Panc1 (cell line): ENCODE data around the gene ZNF543. TPM values are rescaled to one million over a fixed set of nuclear protein-coding genes. Genes with fewer than 3 reads are reported as not detected.

Source experiments
- ATAC-seq: fragments of 200-7000 bp; cut with Tn5 transposase; 2 replicates; pipeline ENCODE4 v1.9.1; 2020; ENCODE audit warnings: mild to moderate bottlenecking, moderate library complexity
- BruUV-seq: library from RNA; stranded (reverse); fragments of 400-500 nt; replicated peaks from 2 replicates; lab custom pipeline; 2021; lab: Mats Ljungman, UMichigan
- CTCF ChIA-PET: fragments of 300-600 bp; sonication (Branson Sonifier 250); formaldehyde crosslinking; loops from one replicate; lab custom pipeline; 2022; ENCODE audit warnings: antibody characterized with exemption; lab: Charles Lee
- POLR2A ChIA-PET: fragments of 300-600 bp; sonication (Branson Sonifier 250); formaldehyde crosslinking; loops from one replicate; lab custom pipeline; 2022; ENCODE audit warnings: antibody characterized with exemption; lab: Charles Lee
- DNase-seq: peaks from one replicate; pipeline ENCODE4 v3.0.0-alpha.2; 2010; ENCODE audit warnings: low read depth, low spot score
- H3K27ac ChIP-seq: 2 replicates; pipeline ENCODE4 v1.5.1; 2011; ENCODE audit warnings: mild to moderate bottlenecking, low read length, inconsistent platforms
- H3K27me3 ChIP-seq: fragments of 200-500 bp; sonication (Bioruptor generic); 2 replicates; pipeline ENCODE4 v1.6.0; 2014; ENCODE audit warnings: low read length, inconsistent platforms; ENCODE audit not compliant: control insufficient read depth, insufficient read depth
- H3K36me3 ChIP-seq: fragments of 200-500 bp; sonication (Bioruptor generic); 2 replicates; pipeline ENCODE4 v1.5.1; 2014; ENCODE audit warnings: inconsistent platforms, mild to moderate bottlenecking, low read length, moderate library complexity; ENCODE audit not compliant: control insufficient read depth, insufficient read depth
- H3K4me1 ChIP-seq: 2 replicates; pipeline ENCODE4 v1.5.1; 2011; ENCODE audit warnings: inconsistent platforms, mild to moderate bottlenecking, low read length, moderate library complexity; ENCODE audit not compliant: control insufficient read depth, insufficient read depth
- H3K4me3 ChIP-seq, 2 experiments: 2 replicates each; pipeline ENCODE4 v1.5.1; 2011 to 2012; ENCODE audit warnings: low read depth in 2 of 2, low read length in 2 of 2, mild to moderate bottlenecking in 2 of 2, inconsistent platforms in 1 of 2, moderate library complexity in 1 of 2
- H3K9me3 ChIP-seq: fragments of 200-500 bp; sonication (Bioruptor generic); 2 replicates; pipeline ENCODE4 v1.5.1; 2014; ENCODE audit warnings: low read depth, mild to moderate bottlenecking, inconsistent platforms, low read length, moderate library complexity; ENCODE audit not compliant: control insufficient read depth, insufficient read depth
- POLR2AphosphoS5 ChIP-seq: IDR thresholded peaks from 2 replicates; pipeline ENCODE4 v1.6.1; 2012; ENCODE audit warnings: mild to moderate bottlenecking, low read depth, low read length, moderate library complexity
- SIN3A ChIP-seq: IDR thresholded peaks from 2 replicates; pipeline ENCODE4 v1.6.1; 2012; ENCODE audit warnings: low read depth, mild to moderate bottlenecking, low read length, moderate library complexity, borderline replicate concordance; ENCODE audit not compliant: insufficient read depth
- TCF7L2 ChIP-seq: IDR thresholded peaks from 2 replicates; pipeline ENCODE4 v1.6.1; 2011; ENCODE audit warnings: mild to moderate bottlenecking, low read depth, low read length, inconsistent platforms
- in situ Hi-C: cut with HindIII; loops from 2 replicates; pipeline ENCODE4 v1.10.0; 2016; ENCODE audit warnings: low sequenced_read_pairs, low pct_unique_long_range_greater_than_20kb
- intact Hi-C: fragments of 100-400 bp; cut with micrococcal nuclease; formaldehyde crosslinking; loops from one replicate; pipeline ENCODE4 v1.10.0; 2022; ENCODE audit not compliant: unreplicated experiment
- total RNA-seq: library from RNA; stranded (reverse); gene quantifications from one replicate; pipeline ENCODE4 v1.2.1, GENCODE V29; 2021; ENCODE audit not compliant: unreplicated experiment
- TF ChIP-seq, protein P1 (sequence below): fragments of 450-650 bp; IDR thresholded peaks from 2 replicates; pipeline ENCODE4 v1.5.1; 2017; ENCODE audit warnings: mild to moderate bottlenecking
- TF ChIP-seq, protein P2 (sequence below), 2 experiments: IDR thresholded peaks; 2 replicates each; pipeline ENCODE4 v1.6.1; 2011 to 2012; ENCODE audit warnings: low read depth in 2 of 2, control low read depth in 1 of 2, low read length in 1 of 2, mild to moderate bottlenecking in 1 of 2, moderate library complexity in 1 of 2; ENCODE audit not compliant: insufficient read depth in 1 of 2

The ZNF543 gene
- total RNA-seq, 1 experiment from 2014 or later: 10.8 TPM

- Histone ChIP-seq H3K36me3 (no peaks in the 10 kb centered on the region; the same call in 1 of the 2 replicates), H3K4me3 (no peak overlapping the region), H3K27me3 (no peaks in the 10 kb centered on the region), H3K27ac (no peak overlapping the region), H3K4me1 (no peaks in the 10 kb centered on the region), H3K9me3 (peaks cover 12% of the 10 kb centered on the region; the same call in 1 of the 2 replicates)
- CTCF ChIA-PET: no interaction called here
- in situ Hi-C loops (no loop called here), intact Hi-C loops (no loop called here)
- POLR2A ChIA-PET: no interaction called here
- TF ChIP-seq SIN3A (no peak), POLR2AphosphoS5 (no peak), TCF7L2 (no peak)
- TF ChIP-seq, protein P1, sequence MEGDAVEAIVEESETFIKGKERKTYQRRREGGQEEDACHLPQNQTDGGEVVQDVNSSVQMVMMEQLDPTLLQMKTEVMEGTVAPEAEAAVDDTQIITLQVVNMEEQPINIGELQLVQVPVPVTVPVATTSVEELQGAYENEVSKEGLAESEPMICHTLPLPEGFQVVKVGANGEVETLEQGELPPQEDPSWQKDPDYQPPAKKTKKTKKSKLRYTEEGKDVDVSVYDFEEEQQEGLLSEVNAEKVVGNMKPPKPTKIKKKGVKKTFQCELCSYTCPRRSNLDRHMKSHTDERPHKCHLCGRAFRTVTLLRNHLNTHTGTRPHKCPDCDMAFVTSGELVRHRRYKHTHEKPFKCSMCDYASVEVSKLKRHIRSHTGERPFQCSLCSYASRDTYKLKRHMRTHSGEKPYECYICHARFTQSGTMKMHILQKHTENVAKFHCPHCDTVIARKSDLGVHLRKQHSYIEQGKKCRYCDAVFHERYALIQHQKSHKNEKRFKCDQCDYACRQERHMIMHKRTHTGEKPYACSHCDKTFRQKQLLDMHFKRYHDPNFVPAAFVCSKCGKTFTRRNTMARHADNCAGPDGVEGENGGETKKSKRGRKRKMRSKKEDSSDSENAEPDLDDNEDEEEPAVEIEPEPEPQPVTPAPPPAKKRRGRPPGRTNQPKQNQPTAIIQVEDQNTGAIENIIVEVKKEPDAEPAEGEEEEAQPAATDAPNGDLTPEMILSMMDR: no peak
- TF ChIP-seq, protein P2, sequence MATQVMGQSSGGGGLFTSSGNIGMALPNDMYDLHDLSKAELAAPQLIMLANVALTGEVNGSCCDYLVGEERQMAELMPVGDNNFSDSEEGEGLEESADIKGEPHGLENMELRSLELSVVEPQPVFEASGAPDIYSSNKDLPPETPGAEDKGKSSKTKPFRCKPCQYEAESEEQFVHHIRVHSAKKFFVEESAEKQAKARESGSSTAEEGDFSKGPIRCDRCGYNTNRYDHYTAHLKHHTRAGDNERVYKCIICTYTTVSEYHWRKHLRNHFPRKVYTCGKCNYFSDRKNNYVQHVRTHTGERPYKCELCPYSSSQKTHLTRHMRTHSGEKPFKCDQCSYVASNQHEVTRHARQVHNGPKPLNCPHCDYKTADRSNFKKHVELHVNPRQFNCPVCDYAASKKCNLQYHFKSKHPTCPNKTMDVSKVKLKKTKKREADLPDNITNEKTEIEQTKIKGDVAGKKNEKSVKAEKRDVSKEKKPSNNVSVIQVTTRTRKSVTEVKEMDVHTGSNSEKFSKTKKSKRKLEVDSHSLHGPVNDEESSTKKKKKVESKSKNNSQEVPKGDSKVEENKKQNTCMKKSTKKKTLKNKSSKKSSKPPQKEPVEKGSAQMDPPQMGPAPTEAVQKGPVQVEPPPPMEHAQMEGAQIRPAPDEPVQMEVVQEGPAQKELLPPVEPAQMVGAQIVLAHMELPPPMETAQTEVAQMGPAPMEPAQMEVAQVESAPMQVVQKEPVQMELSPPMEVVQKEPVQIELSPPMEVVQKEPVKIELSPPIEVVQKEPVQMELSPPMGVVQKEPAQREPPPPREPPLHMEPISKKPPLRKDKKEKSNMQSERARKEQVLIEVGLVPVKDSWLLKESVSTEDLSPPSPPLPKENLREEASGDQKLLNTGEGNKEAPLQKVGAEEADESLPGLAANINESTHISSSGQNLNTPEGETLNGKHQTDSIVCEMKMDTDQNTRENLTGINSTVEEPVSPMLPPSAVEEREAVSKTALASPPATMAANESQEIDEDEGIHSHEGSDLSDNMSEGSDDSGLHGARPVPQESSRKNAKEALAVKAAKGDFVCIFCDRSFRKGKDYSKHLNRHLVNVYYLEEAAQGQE (IDR thresholded peaks at IDR 0.05; ENCODE audit: insufficient read depth in 1 of 2, low read depth in 2 of 2, low read length in 1 of 2): no peak
- BruUV-seq: no TSS peak
- DNase-seq (no peak), ATAC-seq (no peak)
Measured at GRCh38 chr19:57308514-57308913, 11.8 kb upstream of the ZNF543 start.

GRCh38 chr19:57310792-57311191 lies 9.5 kb upstream of the ZNF543 start:
- no TSS peak for BruUV-seq
- H3K27ac ChIP-seq: no peak overlapping the region
- no peaks in the 10 kb centered on the region for H3K4me1 ChIP-seq
- in situ Hi-C loops: no loop called here
- DNase-seq (no peak), ATAC-seq (0 out of 2 replicates have a peak, but pooled peaks have one; percentile 57)
- POLR2A ChIA-PET: interaction anchor here (0.5 kb wide), 1 partner anchor 516 kb away, joined by 7 read pairs; no protein-coding TSS in a partner anchor
- TF ChIP-seq TCF7L2: no peak
- no peak for TF ChIP-seq POLR2AphosphoS5
- H3K9me3 ChIP-seq: peaks cover 12% of the 10 kb centered on the region; the same call in 1 of the 2 replicates
- H3K36me3 ChIP-seq: no peaks in the 10 kb centered on the region
- H3K27me3 ChIP-seq: no peaks in the 10 kb centered on the region
- CTCF ChIA-PET: no interaction called here
- intact Hi-C loops: no loop called here
- H3K4me3 ChIP-seq: no peak overlapping the region

GRCh38 chr19:57314146-57314545 lies 6.1 kb upstream of the ZNF543 start:
- H3K4me1 ChIP-seq: no peaks in the 10 kb centered on the region
- intact Hi-C loops: no loop called here
- no peak overlapping the region for H3K4me3 ChIP-seq
- H3K27me3 ChIP-seq: peaks cover 3% of the 10 kb centered on the region; the same call in 1 of the 2 replicates
- ChIA-PET CTCF (no interaction called here), POLR2A (no interaction called here)
- no peaks in the 10 kb centered on the region for H3K9me3 ChIP-seq
- no peak overlapping the region for H3K27ac ChIP-seq
- ATAC-seq (no peak), DNase-seq (no peak)
- H3K36me3 ChIP-seq: no peaks in the 10 kb centered on the region
- in situ Hi-C loops: no loop called here
- TF ChIP-seq POLR2AphosphoS5: no peak
- TF ChIP-seq, protein P2 (IDR thresholded peaks at IDR 0.05; ENCODE audit: insufficient read depth in 1 of 2, low read depth in 2 of 2, low read length in 1 of 2): no peak
- no peak for TF ChIP-seq SIN3A
- TF ChIP-seq, protein P1: no peak
- no peak for TF ChIP-seq TCF7L2
- BruUV-seq: no TSS peak
